Esophagus mucosa (tissue), 1 donor: ENCODE results near the gene WNT5B. TPM values are rescaled to one million over a fixed set of nuclear protein-coding genes. Genes with fewer than 3 reads are reported as not detected.

Experiments used
- ATAC-seq: fragments of 200-7000 bp; cut with Tn5 transposase; one replicate; pipeline ENCODE4 v1.9.1; 2020
- total RNA-seq: library from RNA; stranded (reverse); gene quantifications from one replicate; pipeline ENCODE4 v1.2.4, GENCODE V29; 2023
- donor health status: DM: yes; HTN: yes; CAD: no.

The WNT5B gene
- total RNA-seq, 1 donor from 2014 or later: 9.8 TPM

DNA sequence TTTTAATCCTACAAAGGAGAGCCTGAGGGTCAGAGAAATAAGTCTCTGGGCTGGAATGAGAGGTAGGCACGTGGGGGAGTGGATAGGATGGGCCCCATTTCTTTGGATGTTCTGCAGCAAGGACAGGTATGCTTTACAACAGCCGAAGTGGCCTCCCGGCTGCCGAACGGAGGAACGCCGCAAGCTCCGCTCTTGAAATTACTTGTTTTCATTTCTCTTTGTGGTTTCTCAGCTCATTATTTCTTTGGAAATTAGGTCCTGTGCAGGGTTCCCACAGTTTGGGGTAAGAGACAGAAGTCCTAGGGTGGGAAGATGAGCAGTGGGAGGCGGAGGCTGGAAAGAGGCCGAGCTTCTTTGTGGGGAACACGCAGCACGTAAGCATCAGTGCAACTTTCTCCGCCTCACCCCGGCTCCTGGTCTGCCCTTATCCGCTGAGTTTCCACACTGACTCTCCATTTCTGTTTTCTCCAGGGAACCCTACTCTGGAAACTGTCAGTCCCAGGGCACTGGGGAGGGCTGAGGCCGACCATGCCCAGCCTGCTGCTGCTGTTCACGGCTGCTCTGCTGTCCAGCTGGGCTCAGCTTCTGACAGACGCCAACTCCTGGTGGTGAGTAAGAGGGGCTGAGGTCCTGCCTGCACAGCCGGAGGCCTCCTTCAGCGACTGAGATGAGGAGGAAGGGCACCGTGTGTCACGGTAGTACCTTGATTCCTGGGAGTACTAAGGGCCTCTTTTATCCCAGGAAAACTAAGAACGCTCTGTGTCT lies 2.0 kb downstream of the WNT5B start:
- no peak for ATAC-seq

DNA sequence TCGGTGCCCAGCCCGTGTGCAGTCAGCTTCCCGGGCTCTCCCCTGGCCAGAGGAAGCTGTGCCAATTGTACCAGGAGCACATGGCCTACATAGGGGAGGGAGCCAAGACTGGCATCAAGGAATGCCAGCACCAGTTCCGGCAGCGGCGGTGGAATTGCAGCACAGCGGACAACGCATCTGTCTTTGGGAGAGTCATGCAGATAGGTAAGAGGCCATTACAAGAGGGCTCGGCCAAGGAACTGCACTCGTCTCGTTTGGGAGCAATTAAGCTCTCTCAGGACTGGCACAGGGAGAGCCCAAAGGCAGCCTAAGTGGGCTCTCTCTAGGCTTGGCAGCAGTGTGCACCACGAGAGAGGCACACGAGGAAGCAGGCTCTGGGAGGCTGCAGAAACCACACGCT lies 3.7 kb downstream of the WNT5B start:
- ATAC-seq: no peak

DNA sequence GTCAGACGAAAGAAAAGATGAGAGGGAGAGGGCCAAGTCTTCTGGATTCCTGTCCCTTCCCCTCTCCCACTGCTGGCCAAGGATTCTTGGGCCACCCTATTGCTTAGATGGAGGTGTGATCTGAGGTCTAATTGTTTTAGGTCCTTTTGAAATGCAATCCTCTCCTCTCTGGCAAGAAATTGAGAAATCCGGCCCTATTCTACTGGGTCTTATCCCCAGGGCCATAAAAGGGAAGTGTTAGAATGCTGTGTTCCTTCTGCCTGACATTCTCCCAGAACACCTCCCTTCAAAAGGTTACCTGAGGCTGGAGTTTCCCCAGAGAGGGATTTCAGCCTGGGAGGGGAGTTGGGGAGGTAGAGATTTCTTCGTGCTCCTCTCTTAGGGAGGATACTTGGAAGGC lies 4.4 kb downstream of the WNT5B start:
- ATAC-seq: no peak

DNA sequence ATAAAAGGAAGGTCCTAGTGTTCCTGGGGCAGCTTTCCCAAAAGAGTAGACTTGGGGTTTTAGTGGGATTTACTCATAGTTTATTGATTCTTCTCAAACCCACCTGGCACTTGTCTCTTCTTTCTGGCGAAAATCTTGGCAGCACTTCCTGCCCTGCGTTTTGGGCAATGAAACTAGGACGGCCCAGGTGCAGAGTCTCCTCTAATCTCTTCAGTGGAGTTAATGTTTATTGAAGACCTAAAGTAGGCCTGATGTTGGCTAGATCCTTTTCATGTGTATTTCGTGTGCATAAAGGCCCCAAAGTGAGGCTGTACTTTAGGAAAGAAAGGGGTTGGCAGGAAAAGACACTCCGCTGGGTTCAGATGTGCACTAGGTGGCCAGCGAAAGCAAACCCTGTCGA lies 5.1 kb downstream of the WNT5B start:
- ATAC-seq: no peak

DNA sequence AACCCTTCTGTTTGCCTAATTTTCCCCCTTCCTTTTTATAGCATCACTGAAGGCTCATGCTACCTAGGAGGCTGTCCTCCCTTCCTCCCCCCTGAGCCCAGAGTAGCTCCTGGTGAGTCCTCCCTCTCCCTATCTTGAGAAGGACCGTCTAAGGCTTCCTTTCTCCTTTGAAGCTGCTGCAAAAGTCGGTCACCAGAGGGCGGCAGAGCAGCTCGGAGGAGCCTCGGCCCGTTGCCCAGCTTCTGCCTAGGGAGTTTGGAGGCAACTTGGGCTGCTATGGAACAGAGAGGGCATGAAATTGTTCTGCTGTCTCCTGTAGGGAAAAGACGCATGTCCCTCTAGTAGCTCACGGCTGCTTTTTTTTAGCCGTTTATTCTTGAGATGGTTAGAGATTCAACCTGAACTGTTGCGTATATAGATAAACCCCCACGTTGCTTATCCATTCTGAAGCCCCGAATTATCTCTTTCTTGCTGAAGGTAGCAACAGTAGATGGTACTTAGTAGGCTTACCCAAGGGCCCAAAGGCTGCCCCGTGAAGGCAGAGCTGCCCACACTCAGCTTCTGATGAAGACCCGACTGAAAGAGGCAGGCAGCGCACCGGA lies 5.7 kb downstream of the WNT5B start:
- peak; percentile 66 for ATAC-seq

DNA sequence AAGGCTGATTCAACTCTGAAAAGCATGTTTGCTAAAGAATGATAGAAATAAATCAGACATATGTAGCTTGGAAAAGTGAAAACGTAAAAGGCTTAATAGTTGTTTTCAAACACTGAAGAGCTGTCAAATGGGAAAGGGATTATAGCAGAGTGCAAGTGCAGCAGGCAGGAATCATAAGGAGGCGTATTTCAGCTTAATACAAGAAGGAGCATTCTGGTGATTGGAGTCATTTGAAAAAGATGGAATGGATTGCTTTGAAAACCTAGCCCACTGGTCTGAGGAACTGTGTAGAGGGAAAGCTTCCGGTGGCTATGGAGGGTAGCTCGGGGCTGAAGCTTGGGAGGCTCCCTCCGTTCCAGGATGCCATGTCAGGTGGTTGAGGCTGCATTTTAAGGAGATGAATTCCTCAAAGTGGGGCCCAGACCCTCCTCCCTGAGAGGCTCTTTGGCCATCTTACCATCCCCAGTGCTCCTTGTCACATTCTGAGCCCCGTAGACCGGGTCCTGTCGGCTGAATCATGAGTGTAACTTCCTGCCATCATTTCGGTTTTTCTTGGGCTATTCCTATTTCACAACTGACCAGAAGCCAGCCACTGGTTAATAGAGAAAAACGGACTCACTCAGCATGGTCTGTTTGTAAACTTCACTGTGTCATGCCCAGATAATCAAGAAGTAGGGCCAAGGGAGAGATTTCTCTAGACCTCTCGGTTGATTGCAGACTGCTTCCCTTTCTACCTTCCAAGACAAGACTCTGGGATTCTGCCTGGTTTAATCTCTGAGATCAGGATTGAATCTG lies 6.5 kb downstream of the WNT5B start:
- ATAC-seq: no peak

DNA sequence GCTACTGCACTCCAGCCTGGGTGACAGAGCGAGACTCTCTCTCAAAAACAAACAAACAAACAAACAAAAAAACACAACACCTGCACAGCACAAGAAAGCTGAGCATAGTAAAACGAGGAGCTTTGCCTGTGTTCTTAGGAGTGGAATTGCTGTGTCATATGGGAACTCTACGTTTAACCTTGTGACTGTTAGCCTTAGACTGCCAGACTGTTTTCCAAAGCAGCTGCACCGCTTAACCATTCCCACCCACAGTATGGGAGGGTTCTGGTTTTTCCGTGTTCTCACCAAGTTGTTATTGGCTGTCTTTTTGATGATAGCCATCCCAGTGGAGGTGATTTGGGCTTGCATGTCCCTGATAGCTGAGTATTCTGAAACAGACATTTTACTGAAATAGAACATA lies 9.2 kb downstream of the WNT5B start:
- ATAC-seq: no peak

DNA sequence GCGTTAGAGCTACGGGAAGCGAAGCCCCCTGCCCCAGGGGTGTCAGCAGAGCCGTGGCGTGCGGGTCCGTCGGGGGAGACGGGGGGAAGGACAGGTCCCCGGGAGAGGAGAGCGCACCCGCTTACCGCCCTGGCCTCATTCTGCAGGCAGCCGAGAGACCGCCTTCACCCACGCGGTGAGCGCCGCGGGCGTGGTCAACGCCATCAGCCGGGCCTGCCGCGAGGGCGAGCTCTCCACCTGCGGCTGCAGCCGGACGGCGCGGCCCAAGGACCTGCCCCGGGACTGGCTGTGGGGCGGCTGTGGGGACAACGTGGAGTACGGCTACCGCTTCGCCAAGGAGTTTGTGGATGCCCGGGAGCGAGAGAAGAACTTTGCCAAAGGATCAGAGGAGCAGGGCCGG lies 10.5 kb downstream of the WNT5B start:
- peak; percentile 12 for ATAC-seq

DNA sequence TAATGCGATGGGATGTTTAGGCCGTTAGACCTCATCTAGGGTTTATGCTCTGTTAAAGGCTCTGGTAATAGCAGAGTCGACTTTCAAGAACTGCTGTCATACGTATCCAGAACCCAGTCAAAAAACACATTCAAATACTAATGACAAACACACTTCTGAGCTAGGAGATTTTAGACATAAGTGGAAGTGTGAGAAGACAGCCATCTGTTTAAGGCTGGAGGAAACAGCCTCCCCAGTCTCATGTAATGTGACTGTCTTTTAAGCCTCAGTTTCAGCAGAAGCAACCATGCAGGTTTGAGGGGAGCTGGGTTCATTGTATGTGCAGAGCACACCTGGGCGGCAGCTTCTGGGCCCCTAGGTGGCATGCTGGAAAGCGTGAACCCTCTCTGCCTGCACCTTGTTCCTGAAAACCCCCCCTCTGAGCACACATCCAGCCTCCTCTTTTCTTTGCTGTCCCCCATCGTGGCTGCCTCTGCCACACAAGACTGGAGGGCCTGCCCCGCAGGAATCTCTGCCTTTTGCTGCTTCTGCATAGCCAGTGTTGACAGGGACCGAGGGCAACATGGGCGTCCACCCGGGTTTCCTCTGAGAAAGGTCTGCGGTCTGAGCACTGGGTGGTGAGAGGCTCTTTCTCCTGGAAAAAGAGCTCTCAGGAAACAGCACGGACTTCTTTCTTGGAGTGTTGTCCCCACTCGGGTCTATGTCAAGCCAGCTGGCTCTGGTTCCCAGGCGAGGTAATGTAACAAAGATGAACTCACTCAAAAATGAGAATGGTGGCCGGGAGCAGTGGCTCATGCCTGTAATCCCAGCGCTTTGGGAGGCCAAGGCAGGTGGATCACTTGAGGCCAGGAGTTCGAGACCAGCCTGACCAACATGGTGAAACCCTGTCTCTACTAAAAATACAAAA lies 11.6 kb downstream of the WNT5B start:
- no peak for ATAC-seq

DNA sequence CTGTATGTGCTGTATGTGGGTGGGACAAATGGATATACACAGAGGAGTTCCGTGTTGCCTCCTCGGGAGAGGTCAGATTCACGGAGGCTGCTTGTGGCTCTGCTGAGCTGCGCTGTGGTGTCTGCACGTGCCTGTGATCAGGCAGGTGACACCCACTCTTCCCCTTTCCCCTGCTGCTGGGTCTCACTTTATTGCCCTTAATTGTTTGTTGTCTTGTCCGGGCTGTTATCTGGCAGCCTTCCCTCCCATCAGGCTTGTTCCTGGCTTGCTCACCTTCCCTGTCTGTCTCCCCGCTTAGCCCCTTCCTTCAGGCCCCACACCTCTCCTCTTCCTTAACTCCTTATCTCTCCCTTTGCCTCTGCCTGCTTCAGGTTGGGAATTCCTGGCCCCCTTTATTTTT lies 13.5 kb downstream of the WNT5B start:
- ATAC-seq: no peak

DNA sequence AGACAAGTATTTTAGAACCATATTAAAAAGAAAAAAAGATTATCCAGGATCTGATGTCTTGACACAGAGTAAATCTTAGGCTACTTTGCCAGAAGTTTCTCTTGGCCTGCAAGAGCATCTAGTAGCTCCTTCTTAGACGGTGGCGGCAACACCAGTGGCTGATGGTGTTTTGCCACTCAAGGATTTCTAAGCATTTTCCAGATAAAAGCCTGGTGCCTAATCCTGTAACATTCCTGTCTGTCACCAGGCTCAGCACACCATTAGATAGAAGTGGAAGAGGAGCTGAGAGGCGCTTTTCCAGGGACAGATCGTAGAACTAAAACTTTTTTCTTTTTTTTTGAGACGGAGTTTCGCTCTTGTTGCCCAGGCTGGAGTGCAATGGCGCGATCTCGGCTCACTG lies 14.0 kb downstream of the WNT5B start:
- ATAC-seq: no peak

DNA sequence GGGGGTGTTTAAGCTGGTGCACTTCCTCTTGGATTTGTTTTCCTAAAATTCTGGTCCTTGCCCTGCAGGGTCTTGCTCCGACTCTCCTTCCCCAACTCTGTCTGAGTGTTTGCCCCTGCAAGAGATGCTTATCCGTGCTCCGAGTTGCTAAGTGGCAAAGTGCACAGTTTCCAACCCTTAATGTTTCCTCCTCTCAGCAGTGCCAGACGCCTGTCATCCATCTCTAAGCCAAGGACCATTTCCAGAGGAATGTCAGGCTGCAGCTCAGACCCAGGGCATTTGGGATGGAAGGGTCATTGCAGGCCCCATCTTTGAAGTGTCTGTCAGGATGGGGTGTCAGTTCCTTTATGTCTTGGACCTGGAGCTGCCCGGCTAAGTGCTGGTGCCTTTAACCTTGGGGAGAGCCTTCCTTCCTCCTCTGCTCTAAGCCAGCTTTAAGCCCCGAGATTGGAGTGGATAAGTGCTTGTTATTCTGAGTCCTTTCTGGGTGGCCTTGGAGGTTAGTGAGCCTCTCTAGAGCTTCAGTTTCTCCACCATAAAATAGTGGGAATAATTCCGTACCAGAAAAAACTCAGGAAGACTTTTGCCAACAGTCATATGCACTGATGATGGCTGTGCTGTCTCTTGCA lies 15.0 kb downstream of the WNT5B start:
- ATAC-seq: no peak

DNA sequence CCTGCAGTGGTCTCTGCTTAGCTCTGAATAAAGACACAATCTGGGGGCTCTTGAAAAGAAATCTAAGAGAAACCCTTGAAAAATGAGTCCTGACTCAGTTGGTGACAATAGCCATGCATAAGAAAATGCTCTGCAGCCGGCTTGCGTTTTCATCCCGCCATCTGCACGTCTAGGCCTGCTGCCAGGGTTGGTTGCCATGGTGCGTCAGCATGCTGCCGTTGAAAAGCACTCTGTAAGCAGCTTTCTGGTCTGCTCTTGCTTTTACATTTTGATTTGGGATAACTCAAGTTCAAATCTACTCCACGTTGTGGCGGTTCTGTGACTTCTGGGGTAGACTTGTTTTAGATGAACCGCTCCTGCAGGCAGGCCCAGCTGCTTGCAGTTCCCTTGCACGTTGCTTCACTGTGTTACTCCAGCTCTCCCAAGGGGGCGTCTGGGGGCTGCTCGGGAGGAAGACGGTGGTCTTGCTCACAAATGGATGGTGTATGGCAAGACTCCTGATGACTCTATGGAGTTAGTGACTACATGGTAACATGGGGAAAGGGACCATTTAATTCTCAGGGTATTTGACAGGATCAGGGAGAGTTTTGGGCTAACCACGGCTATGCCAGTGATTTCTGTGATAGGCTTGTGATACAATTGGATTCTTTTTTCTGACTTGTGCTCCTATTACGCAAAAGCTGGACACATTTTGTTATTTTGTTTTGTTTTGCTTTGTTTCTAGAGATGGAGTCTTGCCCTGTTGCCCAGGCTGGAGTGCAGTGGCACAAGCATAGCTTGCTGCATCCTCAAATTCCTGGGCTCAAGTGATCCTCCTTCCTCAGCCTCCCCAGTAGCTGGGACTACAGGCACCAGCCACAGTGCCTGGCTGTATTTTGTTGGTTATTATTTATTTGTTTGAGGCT lies 15.8 kb downstream of the WNT5B start:
- no peak for ATAC-seq

DNA sequence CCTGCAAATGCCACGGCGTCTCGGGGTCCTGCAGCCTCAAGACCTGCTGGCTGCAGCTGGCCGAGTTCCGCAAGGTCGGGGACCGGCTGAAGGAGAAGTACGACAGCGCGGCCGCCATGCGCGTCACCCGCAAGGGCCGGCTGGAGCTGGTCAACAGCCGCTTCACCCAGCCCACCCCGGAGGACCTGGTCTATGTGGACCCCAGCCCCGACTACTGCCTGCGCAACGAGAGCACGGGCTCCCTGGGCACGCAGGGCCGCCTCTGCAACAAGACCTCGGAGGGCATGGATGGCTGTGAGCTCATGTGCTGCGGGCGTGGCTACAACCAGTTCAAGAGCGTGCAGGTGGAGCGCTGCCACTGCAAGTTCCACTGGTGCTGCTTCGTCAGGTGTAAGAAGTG lies 16.8 kb downstream of the WNT5B start:
- peak; percentile 14 for ATAC-seq

DNA sequence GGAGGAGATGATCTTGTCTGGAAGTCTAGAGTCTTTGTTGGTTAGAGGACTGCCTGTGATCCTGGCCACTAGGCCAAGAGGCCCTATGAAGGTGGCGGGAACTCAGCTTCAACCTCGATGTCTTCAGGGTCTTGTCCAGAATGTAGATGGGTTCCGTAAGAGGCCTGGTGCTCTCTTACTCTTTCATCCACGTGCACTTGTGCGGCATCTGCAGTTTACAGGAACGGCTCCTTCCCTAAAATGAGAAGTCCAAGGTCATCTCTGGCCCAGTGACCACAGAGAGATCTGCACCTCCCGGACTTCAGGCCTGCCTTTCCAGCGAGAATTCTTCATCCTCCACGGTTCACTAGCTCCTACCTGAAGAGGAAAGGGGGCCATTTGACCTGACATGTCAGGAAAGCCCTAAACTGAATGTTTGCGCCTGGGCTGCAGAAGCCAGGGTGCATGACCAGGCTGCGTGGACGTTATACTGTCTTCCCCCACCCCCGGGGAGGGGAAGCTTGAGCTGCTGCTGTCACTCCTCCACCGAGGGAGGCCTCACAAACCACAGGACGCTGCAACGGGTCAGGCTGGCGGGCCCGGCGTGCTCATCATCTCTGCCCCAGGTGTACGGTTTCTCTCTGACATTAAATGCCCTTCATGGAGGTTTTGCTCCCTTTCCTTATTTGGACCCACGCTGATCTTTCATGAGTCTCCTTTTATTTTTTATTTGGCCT lies 17.7 kb downstream of the WNT5B start:
- no peak for ATAC-seq

DNA sequence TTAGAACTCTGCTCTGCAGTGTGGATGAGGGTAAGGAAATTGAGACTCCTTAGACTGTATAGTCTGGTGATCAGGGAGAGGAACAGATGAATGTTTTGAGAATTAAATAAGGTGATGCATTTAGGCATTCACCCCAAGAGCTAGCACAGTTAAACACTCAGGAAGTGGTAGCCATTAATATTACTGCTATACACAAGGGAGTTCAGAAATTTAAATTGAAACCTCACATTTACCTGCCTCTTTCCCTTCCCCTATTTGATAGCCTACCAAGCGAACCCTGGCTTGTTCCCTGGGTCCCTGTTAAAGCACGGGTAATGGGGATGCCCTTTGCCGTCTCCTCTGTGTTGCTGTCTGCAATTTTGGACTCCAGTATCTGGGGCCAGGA lies 18.2 kb downstream of the WNT5B start:
- ATAC-seq: no peak

DNA sequence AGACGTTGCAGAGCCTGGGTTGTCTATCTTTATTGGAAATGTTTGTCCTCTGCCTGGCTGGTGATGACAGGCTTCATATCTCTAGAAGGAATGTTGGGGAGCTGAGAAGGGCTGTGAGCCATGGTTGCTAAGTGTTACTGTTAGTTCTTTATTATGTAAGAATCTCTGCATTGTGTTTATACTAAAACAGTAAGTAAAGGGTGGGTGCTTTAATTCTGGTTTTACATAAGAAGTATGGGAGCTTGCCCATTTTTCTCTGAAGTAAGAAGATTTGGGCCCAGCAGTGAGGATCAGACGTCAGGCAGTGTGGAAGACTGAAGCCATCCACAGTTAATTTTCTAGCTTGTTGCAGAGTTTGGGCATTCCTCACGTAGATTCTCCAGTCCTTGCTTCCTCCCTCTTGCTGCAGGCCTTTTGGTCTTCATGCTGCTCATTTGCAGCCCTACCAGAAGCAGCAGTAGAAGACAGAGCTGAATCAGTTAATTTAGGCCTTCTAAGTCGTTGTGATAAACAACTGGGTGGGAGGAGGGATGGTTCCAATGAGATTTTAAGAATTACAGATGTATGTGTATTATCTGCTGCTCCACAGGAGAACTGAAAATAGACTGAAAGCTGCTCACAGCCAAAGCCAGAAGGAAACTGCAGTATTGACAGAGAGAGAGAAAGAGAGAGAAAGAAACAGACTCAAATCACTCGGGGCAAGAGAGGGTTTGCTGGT lies 21.4 kb downstream of the WNT5B start:
- no peak for ATAC-seq

DNA sequence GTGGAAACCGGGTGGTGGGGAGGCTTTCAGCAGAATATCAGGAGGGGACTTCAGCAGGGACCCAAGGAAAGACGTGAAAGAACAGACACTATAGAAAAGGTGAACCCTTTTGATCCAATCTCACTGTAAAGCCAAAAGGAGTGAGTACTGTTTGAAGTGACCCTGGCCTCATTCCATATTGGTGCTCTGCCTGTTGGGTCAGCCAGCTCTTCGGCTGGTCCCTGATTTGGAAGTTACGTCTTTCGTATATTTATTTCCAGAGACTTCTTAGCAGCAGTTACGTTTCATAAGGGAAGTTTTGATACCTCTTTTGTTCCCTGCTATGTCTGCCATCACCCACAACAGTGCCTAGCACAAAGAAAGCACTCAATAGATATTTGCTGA lies 21.9 kb downstream of the WNT5B start:
- no peak for ATAC-seq

DNA sequence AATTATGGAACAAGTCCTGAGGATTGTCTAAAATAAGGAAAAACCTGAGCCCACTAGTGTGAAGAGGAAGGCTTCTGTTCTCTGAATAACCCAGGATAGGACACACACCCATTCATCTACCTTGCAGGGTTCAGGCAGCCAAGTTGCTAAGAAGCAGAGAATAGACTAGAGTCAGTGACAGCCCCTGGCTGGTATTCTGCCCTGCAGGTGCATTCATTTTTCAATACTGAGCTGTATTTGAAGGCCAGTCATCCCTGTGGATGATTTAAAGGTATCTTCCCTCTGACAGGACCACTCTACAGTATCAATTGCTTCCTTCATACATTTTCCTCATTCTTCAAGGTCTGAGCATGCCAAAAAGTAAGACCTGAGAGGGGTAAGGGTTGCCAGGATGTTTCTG lies 22.9 kb downstream of the WNT5B start:
- no peak for ATAC-seq
